Tibial nerve (tissue), 4 donors: Measurements from ENCODE around the gene MARCKSL1. TPM values are rescaled to one million over a fixed set of nuclear protein-coding genes. Genes with fewer than 3 reads are reported as not detected.

Experiments
- DNase-seq, 2 donors: peaks; one replicate each; pipeline ENCODE4 v3.0.0-alpha.2; 2019; ENCODE audit warnings: low spot score in 2 of 2
- H3K27ac ChIP-seq, 4 donors: fragments of 200-600 bp; sonication (generic) in 3 of 4; one replicate each; pipeline ENCODE4 v1.5.1; 2017 to 2019; ENCODE audit warnings: mild to moderate bottlenecking in 1 of 4
- H3K27me3 ChIP-seq, 2 donors: fragments of 200-600 bp; sonication (generic) in 1 of 2; one replicate each; pipeline versions ENCODE4 v1.5.1 to v1.6.0; 2017 to 2019
- H3K36me3 ChIP-seq, 3 donors: fragments of 200-600 bp; sonication (generic); one replicate each; pipeline ENCODE4 v1.5.1; 2018 to 2019
- H3K4me1 ChIP-seq, 4 donors: fragments of 200-600 bp; sonication (generic) in 3 of 4; one replicate each; pipeline ENCODE4 v1.5.1; 2017 to 2019
- H3K4me3 ChIP-seq, 4 donors: fragments of 200-600 bp; sonication (generic) in 3 of 4; one replicate each; pipeline ENCODE4 v1.5.1; 2017 to 2019; ENCODE audit warnings: mild to moderate bottlenecking in 1 of 4, moderate library complexity in 1 of 4
- H3K9me3 ChIP-seq, 4 donors: fragments of 200-600 bp; sonication (generic) in 3 of 4; one replicate each; pipeline ENCODE4 v1.5.1; 2017 to 2019
- EP300 ChIP-seq, 2 donors: sonication (generic); formaldehyde crosslinking; IDR thresholded peaks; one replicate each; pipeline ENCODE4 v1.6.1; 2017; ENCODE audit warnings: antibody characterized with exemption in 2 of 2, mild to moderate bottlenecking in 1 of 2
- POLR2A ChIP-seq, 2 donors: fragments of 450-650 bp; IDR thresholded peaks; one replicate each; pipeline ENCODE4 v1.6.1; 2017; ENCODE audit warnings: antibody characterized with exemption in 2 of 2, mild to moderate bottlenecking in 2 of 2, moderate library complexity in 2 of 2
- WGBS, 2 donors: methylation state at CpG; one replicate each; pipeline ENCODE4 v1.1.5; 2018; 5-methylcytosine and 5-hydroxymethylcytosine counted together
- total RNA-seq, 4 donors: library from RNA; depleted of rRNA; stranded (reverse); fragments of >200 nt; gene quantifications; one replicate each; pipeline ENCODE4 v1.1.0, GENCODE V29; 2016
- TF ChIP-seq, protein P1 (sequence below), 5 experiments: fragments of 200-600 bp in 3 of 5; fragments of 450-650 bp in 2 of 5; sonication (generic) in 3 of 5; IDR thresholded peaks; one replicate each; pipeline ENCODE4 v1.5.1; 2016 to 2019; ENCODE audit warnings: antibody characterized with exemption in 5 of 5, mild to moderate bottlenecking in 3 of 5, moderate library complexity in 2 of 5

The MARCKSL1 gene, protein sequence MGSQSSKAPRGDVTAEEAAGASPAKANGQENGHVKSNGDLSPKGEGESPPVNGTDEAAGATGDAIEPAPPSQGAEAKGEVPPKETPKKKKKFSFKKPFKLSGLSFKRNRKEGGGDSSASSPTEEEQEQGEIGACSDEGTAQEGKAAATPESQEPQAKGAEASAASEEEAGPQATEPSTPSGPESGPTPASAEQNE
- total RNA-seq: 10 to 100 TPM; 42.4 to 61.2 (median 45.0) TPM

DNA sequence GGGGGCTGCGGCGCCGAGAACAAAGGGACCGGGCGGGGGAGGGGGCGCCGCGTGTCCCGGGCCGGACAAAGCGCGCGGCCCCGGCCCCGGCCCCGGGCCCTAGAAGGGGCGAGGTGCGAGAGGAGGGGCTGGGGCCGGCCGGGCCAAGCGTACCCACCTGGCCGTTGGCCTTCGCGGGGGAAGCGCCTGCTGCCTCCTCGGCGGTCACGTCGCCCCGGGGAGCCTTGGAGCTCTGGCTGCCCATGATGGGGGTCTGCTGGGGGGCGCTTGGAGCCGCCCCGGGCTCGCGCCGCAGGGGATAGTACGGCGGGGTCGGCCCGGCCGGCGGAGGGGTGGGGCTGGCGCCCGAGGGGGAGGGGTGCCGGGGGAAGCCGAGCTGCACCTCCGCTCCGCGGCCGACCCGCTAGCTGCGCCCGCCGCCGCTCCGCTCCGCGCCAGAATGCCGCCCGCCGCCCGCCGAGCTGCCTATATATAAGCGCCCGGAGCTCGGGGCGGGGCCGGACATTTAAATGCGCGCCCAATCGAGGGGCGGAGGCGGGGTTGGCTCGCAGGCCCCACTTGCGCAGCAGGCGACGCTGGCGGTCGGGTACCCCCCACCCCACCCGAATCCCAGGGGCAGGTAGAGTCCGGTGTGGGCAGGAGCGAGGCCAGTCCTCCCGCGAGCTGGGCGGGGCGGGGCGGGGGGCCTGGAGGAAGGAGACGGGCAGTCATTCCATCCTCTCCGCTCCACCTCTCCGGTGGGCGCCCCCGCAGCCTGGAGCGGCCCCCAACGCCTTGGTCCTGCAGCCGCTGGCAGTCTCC is at the start of gene MARCKSL1:
TSS of gene MARCKSL1 (minus strand) at position 444 of the 801 bp plus-strand sequence. CDS start at position 244, 200 bp downstream.
- Histone ChIP-seq H3K4me1 (peaks cover 0 to 44% (median 33%) of the 10 kb centered on the region in 4 donors), H3K36me3 (peaks cover 0 to 24% (median under 1%) of the 10 kb centered on the region in 3 donors), H3K4me3 (peak within 1 kb of the TSS; percentile 61 to 84 (median 73)), H3K9me3 (no peaks in the 10 kb centered on the region), H3K27ac (peak within 1 kb of the TSS; percentile 25 to 91 (median 86)), H3K27me3 (no peaks in the 10 kb centered on the region)
- TF ChIP-seq, protein P1, sequence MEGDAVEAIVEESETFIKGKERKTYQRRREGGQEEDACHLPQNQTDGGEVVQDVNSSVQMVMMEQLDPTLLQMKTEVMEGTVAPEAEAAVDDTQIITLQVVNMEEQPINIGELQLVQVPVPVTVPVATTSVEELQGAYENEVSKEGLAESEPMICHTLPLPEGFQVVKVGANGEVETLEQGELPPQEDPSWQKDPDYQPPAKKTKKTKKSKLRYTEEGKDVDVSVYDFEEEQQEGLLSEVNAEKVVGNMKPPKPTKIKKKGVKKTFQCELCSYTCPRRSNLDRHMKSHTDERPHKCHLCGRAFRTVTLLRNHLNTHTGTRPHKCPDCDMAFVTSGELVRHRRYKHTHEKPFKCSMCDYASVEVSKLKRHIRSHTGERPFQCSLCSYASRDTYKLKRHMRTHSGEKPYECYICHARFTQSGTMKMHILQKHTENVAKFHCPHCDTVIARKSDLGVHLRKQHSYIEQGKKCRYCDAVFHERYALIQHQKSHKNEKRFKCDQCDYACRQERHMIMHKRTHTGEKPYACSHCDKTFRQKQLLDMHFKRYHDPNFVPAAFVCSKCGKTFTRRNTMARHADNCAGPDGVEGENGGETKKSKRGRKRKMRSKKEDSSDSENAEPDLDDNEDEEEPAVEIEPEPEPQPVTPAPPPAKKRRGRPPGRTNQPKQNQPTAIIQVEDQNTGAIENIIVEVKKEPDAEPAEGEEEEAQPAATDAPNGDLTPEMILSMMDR (IDR thresholded peaks at IDR 0.05): no peak
- TF ChIP-seq POLR2A (IDR thresholded peaks at IDR 0.05) (peak; percentile 64 to 83), EP300 (IDR thresholded peaks at IDR 0.05) (peak in 1 of 2 donors; percentile 91)
- WGBS, 2 donors: 0 to 1% methylated on average over 1 to 16 of the region's 95 CpGs
- DNase-seq: peak; percentile 69 to 74

DNA sequence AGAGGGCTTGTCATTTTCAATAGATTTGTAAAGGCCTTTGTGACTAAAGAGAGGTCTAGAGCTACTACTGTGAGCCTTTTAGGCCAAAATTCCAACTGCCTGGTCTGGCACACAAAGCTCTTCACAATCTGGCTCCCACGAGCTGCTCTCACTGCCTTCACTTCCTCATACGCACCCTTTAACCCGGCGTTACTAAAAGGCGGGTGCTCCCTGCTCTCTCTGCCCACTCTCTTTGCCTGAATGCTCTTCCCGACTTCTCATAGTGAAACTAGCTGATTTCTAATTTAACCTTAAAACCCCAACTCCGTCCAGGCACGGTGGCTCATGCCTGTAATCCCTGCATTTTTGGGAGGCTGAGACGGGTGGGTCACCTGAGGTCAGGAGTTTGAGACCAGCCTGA is 44.0 kb upstream of the MARCKSL1 start:
- Histone ChIP-seq H3K36me3 (peaks cover 2 to 100% (median 35%) of the 10 kb centered on the region in 3 donors), H3K4me1 (peaks cover 0 to 11% (median 0%) of the 10 kb centered on the region in 4 donors), H3K27ac (peak overlapping the region in 2 of 4 donors; percentile 55 to 70), H3K4me3 (no peak overlapping the region), H3K9me3 (no peaks in the 10 kb centered on the region), H3K27me3 (no peaks in the 10 kb centered on the region)
- 56 to 62% methylated on average over 9 of the region's 9 CpGs for WGBS, 2 donors
- DNase-seq: no peak
- TF ChIP-seq, protein P1 (IDR thresholded peaks at IDR 0.05): no peak
- peak in 1 of 2 donors; percentile 8 for TF ChIP-seq EP300 (IDR thresholded peaks at IDR 0.05)

DNA sequence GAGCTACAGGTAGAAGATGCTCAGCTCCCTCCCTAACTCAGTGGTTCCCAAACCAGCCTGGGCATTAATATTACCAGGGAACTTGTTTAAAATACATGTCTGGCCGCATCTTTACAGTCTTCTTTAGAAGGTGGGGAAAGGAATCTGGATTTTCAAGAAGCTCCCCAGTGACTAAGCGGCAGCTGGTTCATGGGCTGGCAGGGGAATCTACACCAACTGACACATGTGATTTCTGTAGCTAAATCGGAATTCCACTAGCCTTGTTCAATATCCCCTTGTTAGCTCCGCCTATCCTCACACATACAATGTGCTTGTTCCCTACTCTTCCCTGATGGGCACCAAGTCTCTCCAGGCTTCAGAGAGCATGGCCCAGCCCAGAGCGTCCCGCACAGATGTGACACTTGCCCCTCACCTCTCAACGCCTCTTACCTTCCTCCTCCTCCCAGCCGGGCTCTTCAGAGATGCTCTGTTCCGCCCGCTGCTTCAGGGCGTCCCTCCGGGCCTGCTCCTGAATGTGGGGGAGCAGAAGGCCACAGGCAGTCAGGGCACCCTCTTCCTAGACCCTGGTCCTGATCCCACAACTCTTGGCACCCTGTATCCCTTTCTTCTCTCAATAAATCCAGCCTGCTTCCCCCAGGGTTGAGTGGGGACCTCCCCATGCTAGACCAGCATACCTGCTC is 41.6 kb upstream of the MARCKSL1 start:
- Histone ChIP-seq H3K36me3 (peaks cover 2 to 100% (median 35%) of the 10 kb centered on the region in 3 donors), H3K27ac (no peak overlapping the region), H3K4me3 (no peak overlapping the region), H3K27me3 (no peaks in the 10 kb centered on the region), H3K9me3 (no peaks in the 10 kb centered on the region), H3K4me1 (peaks cover 0 to 11% (median 0%) of the 10 kb centered on the region in 4 donors)
- TF ChIP-seq POLR2A (IDR thresholded peaks at IDR 0.05) (no peak), EP300 (IDR thresholded peaks at IDR 0.05) (no peak)
- TF ChIP-seq, protein P1 (IDR thresholded peaks at IDR 0.05): no peak
- 85 to 92% methylated on average over 12 of the region's 12 CpGs for WGBS, 2 donors
- DNase-seq: no peak

DNA sequence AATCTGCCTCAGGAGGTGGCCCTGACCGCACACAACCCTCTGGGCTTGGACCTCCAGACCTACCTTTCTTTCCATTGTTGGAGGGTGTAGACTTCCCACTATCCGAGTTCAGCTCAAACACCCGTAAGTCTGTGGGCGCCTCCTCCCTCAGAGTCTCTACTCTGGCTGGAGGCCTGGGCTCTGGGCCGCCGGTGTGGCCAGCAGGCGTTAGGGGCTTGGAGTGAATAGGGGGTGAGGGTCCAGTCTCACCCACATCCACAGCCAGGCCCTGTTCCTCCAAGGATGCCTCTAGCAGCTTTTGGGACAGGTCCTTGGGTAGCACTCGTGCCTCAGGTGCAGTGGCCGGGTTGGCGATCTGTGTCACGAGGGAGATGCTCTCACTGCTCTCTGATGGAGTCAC is 40.2 kb upstream of the MARCKSL1 start:
- Histone ChIP-seq H3K36me3 (peaks cover 2 to 99% (median 27%) of the 10 kb centered on the region in 3 donors), H3K4me1 (peaks cover 0 to 11% (median 0%) of the 10 kb centered on the region in 4 donors), H3K27me3 (no peaks in the 10 kb centered on the region), H3K9me3 (no peaks in the 10 kb centered on the region), H3K4me3 (no peak overlapping the region), H3K27ac (no peak overlapping the region)
- 92 to 96% methylated on average over 9 to 11 of the region's 11 CpGs for WGBS, 2 donors
- no peak for DNase-seq
- TF ChIP-seq POLR2A (IDR thresholded peaks at IDR 0.05): no peak
- TF ChIP-seq EP300 (IDR thresholded peaks at IDR 0.05): no peak
- TF ChIP-seq, protein P1 (IDR thresholded peaks at IDR 0.05): no peak
